ENCODE measurements around the gene ADAMTS2.
"Not testable (repeated sequence)": the region's sequence is repeated elsewhere in the genome, so short reads cannot be mapped to it uniquely, and the experiment has no call there.

The ADAMTS2 gene

GRCh38 chr5:179217356-179217755 lies 127.9 kb downstream of the ADAMTS2 start:
- DNase-seq (ENCODE audit: low spot score) = no peak

DNA sequence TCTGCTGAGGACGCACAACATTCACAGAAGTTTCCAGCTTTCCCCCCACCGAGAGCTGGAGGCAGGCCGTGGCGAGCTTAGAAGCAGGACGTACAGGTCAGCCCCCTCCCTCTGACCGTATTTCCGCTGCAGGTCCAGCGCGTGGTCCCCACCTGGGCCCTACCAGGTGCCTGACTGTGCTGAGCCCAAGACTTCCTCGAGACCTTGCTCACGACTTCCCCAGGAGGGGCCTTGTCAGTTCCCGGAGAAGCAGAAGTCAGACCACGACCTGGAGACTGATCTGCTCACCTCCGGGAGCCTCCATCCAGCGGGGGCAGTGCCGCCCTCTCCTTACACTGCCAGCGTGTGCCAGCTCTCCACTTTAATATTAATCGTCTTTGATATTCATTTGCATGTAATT lies 128.9 kb downstream of the ADAMTS2 start:
- DNase-seq (ENCODE audit: low spot score) = not testable (repeated sequence)

DNA sequence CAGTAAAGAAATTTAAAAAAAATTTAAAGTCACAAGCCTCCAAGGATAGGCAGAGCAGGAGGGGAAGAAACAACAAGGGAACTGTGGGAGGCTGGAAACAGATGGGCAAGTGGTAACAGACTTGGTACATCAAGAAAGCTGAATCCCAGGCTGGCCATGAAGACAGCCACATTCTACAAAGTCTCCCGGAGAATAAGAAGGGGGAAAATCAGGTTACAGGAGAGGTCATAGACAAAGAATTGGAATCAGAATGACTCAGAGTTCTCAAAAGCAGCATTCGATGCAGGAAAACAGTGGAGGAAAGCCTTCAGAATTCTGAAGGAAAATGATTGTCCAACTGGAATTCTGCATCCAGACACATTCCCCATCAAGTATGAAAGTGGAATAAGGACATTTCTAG lies 129.7 kb downstream of the ADAMTS2 start:
- no peak for DNase-seq (ENCODE audit: low spot score)

GRCh38 chr5:179214678-179215077 lies 130.6 kb downstream of the ADAMTS2 start:
- DNase-seq (ENCODE audit: low spot score) = no peak

- no peak for DNase-seq (ENCODE audit: low spot score)
Observed at GRCh38 chr5:179212870-179213269, 132.4 kb downstream of the ADAMTS2 start.

GRCh38 chr5:179211631-179212030 lies 133.6 kb downstream of the ADAMTS2 start:
- DNase-seq (ENCODE audit: low spot score) = no peak

- DNase-seq (ENCODE audit: low spot score) = no peak
Observed at GRCh38 chr5:179211068-179211467, 134.2 kb downstream of the ADAMTS2 start.

DNA sequence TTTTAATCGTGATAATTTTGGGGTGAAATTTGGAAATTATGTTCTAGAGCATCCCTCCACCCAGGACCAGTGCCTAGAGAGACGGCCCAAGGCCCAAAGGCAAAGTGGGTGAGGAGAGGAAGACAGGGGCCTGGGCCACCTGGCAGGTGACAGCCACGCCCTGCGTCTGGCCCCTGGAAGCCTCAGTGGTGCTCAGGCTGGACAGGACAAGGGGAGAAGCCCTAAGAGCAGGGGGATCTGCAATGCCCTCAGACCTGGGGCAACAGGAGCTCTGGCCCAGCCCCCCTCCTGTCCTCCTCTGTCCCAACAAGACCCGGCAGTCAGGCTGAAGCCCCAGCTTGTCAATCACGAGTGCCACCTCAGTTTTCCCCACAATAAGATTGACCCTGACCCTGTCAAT lies 134.8 kb downstream of the ADAMTS2 start:
- no peak for DNase-seq (ENCODE audit: low spot score)

DNA sequence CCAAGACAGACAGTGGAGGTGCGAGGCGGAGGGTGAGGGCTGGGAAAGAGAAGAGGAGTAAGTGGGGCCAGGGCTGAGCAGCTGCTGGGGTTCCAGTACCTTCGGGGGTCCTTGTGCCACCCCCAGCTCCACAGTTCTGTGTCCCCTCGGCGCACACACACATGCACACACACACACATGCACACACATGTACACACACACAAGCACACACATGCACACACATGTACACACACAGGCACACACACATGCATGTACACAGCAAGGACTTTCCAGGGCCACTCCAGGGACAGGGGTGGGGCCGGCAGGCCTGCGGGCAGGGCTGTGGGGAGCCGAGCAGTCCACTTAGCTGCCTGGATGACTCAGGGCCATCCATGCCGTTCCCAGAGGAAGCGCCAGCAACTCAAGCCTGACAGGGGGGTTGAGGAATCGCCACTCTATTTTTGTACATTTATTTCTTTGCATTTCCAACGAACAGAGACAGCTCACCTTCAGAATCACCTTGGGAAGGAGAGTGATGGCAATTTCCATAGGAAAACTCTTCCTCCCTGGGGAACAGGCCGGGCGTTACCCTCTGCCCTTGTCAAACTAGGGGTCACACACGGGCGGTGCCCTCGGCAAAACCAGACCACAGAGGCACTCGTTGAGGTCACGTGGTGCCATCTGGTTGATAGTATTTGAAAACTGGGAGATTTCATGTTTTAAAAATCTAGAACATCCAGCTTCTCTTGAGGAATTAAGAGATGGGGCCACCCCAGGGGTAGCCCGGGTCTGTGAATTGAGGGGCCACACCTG lies 135.7 kb downstream of the ADAMTS2 start:
- no peak for DNase-seq (ENCODE audit: low spot score)

DNA sequence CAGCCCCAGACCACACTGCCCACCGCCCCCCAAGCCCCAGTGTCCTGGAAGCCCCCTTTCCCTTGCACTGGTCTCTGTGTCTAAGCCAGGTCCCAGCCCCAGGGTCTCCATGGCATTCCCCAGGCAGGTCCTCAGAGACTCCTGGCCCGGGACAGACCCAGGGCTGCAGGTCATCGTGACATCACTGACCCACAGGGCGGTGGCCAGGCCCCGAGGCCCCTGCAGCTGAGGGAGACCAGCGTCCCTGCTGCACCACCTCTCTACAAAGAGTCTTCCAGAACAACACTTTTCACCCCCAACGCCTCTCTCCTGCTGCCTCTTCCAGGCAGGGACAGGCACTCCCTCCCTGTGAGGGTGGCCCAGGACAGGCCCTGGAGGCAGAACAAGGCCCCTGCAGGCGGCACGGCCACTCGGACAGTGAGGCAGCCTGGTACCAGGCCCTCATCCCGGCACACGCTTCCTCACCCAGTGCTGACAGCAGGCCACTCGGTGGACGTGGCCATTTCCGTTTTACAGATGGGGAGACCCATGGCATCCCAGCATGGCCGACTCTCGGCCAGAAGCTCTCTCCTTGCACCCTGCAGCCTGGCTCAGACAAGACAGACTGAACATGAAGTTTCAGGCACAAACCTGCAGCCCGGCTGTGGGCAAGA lies 136.4 kb downstream of the ADAMTS2 start:
- no peak for DNase-seq (ENCODE audit: low spot score)

DNA sequence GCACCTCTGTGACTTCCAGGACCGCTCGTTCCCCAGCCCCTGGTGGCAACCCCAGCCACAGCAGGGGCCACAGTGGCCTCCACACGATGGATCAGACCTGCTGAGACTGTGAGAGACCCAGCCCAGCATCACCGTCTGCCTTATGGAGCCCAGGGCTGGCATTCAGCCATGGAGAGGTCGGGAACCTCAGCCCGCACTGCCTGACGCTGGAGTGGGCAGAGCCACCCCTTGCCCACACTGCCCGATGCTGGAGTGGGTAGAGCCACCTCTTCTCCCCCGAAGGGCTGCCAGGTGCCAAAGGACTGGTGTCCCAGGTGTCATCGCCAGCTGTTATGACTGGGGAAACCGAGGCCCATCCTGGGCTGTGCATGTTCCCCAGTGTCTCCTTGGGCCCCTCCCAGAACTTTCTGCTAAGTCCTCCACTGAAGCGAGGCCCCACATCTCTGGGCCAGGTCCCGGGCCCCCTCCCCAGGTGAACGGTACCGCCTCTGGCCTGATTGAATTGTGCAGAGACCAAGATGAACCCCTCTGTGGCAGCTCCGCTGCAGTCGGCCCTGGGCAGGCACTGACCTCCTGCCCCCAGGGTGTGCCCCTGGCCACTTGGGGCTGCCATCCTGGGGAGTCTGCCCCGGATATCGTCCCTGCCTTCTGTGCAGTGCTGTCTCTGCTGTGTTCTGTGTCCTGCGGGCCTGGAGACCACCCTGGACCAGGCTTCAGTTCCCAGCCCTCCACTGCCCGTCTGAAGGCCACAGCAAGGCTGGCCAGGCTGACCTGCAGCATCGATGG lies 137.1 kb downstream of the ADAMTS2 start:
- no peak for DNase-seq (ENCODE audit: low spot score)

- DNase-seq (ENCODE audit: low spot score) = no peak
Observed at GRCh38 chr5:179207470-179207869, 137.8 kb downstream of the ADAMTS2 start.

DNA sequence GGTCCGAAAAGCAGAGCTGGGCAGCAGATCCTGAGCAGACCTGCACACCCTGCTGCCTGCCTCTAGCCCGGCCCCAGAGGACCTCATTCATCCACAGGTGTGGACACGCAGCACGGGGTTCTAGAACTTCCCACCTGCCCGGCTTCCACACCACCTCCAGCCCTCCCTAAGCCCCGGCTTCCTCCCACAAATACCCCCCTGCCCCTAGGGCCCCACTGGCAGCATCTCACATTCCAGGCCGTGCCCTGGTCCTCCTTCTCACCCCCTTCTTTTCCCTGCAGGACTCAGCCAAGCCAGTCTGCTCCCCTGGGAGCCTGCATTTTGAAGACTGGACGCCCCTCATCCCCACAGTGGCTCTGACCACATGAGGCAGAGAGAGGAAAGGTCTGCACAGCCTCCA lies 138.9 kb downstream of the ADAMTS2 start:
- no peak for DNase-seq (ENCODE audit: low spot score)

DNA sequence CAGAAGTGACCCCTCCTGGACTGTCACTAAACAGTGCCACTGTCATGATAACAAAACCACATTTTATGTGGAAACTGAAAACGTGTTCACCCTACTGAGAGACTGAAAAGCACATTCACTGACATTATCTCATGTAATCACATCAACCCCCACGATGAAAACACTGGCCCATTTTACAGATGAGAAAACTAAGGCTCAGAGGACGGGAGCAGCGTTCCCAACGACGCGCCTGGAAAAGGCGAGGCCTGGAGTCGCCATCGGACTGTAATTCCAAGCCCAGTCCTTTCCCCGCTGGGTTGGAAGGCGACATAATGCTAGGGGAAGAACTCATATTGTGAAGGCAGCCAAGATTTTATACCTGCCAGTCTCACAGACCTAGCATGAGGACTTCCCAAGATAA lies 140.0 kb downstream of the ADAMTS2 start:
- DNase-seq (ENCODE audit: low spot score) = no peak

DNA sequence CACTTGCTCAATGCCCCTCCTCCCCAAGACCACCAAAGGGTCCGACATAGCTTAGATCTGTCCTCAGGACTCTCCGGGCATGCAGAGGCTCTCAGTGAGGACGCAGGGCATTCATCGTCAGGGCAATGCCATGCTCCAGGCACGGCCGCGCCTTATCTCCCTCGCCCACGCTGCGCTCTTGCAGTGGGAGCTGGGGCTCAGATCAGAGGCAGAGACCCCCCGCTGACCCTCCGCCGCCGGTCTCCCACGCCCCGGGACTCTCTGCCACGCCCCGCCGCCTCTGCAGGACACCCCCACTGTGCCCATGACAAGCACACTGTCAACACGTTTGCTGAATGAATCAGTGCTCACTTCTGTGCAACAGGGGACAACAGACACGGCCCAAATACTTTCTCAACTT lies 140.7 kb downstream of the ADAMTS2 start:
- no peak for DNase-seq (ENCODE audit: low spot score)

DNA sequence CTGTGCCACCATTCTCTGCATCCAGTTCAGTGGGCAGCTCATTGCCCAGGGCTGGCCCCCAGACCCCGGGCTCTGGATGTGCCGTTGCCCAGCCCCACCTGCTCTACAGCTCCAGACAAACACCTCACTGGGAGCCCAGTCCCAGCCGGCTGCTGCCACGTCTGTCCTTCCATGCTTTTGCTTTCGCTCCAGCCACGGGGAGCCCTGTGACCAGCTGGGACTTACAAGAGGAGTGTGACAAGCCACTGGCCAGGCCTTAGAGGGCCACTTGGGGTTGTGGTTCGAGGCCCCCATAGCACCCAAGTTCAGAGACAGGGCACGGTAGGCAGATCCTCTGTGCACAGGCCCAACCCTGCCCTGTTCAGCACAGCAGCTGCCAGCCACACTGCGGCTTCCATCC lies 142.0 kb downstream of the ADAMTS2 start:
- no peak for DNase-seq (ENCODE audit: low spot score)

DNA sequence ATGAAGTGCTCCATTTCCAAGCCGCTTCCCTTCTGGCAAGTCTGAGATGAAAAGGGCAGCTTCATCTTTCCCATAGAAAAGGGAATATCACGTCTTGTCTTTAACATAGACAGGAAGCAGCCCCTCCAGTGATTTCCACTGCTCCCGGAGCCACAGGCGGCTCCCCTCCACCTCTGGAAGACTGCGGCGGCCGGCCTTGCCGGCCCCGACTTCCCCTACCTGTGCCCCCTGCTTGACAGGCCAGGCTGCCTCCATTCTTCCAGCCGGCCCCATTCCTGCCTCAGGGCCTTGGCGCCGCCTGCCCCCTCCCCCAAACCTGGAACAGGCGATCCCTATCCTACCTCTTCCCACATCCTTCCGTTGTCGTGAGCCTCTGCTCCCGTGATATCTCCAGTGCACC lies 143.3 kb downstream of the ADAMTS2 start:
- no peak for DNase-seq (ENCODE audit: low spot score)

DNA sequence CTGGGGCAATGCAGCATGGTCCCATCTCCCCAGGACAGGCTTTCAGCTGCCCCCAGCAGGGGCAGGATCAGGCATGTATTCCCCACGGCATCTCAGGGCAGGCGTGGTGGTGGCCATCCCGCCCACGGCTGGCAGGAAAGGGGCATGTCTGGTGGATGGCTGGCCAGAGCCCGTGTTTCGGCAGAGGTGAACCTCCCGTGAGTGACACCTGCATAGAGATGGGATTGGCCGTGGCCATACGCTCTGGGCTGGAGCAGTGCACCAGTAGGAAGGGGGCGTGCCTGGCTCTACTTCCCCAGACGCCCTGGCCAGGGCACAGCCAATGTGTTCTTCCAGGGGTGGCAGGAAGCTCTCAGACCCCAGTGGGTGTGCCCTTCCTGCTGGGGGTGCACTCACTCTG lies 146.0 kb downstream of the ADAMTS2 start:
- no peak for DNase-seq (ENCODE audit: low spot score)

GRCh38 chr5:179198825-179199224 lies 146.4 kb downstream of the ADAMTS2 start:
- no peak for DNase-seq (ENCODE audit: low spot score)

- DNase-seq (ENCODE audit: low spot score) = no peak
Observed at GRCh38 chr5:179196405-179197079, 148.7 kb downstream of the ADAMTS2 start.

DNA sequence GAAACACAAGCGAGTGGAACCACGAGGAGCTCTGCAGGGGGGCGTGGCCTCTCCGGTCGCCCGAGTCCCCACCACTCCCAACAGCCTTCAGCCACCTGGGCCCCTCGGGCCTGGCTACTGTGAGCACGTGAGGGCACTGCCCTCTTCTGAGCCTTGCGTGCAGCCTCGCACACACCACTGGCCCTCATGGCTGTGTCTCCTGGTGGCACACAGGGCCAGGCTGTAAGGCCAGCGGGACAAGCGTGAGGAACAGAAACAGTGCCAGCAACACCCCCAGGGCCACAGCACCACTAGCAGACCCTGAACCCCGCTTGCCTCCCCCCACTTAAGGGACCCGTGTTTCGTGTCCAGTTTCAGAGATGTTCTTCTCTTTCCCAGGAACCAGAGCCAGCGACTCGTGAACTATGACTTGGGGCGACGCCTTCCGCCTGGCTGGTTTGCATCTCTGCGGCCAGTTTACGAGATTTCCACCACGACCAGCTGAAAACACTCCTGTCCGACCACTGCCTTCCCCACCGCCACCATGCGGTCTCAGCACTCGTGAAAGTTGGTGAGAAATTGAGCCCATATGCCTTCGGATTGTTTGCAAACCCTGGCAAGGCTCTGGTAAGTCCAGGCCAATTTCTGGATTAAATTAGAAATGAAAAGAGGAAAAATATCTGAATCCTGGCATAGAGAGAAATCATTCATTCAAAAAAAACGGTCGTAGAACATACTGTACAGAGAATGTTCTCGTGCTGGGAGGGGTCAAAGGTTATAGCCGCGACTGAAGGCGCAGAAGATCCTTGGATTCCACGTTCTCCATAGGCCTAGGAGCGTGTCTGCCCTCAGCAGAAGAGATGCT lies 149.5 kb downstream of the ADAMTS2 start:
- DNase-seq (ENCODE audit: low spot score) = no peak
